Suprapubic skin (tissue), 4 donors: ENCODE measurements around the gene ERF.

Experiments used
- CTCF ChIP-seq, 2 donors: fragments of 200-600 bp in 1 of 2; fragments of 450-650 bp in 1 of 2; sonication (generic) in 1 of 2; IDR thresholded peaks; one replicate each; pipeline ENCODE4 v1.5.1; 2016 to 2019; ENCODE audit warnings: antibody characterized with exemption in 2 of 2, mild to moderate bottlenecking in 1 of 2, moderate library complexity in 1 of 2
- EP300 ChIP-seq: sonication (generic); formaldehyde crosslinking; IDR thresholded peaks from one replicate; pipeline ENCODE4 v1.6.1; 2017; ENCODE audit warnings: antibody characterized with exemption
- POLR2A ChIP-seq, 2 donors: fragments of 450-650 bp; IDR thresholded peaks; one replicate each; pipeline ENCODE4 v1.6.1; 2017; ENCODE audit warnings: antibody characterized with exemption in 2 of 2, mild to moderate bottlenecking in 2 of 2, moderate library complexity in 2 of 2
- POLR2AphosphoS5 ChIP-seq, 3 donors: sonication (generic); formaldehyde crosslinking; IDR thresholded peaks; one replicate each; pipeline ENCODE4 v1.6.1; 2017; ENCODE audit warnings: antibody characterized with exemption in 3 of 3

- no peak for TF ChIP-seq CTCF (IDR thresholded peaks at IDR 0.05)
- peak in 1 of 3 donors; percentile 82 for TF ChIP-seq POLR2AphosphoS5 (IDR thresholded peaks at IDR 0.05)
- no peak for TF ChIP-seq POLR2A (IDR thresholded peaks at IDR 0.05)
- TF ChIP-seq EP300 = no peak
Measured at GRCh38 chr19:42219812-42220750, 34.8 kb downstream of the ERF start, which contains the start of gene ZNF526.
